ENCODE data around the gene RCAN1.
"Not testable (repeated sequence)": the region's sequence is repeated elsewhere in the genome, so short reads cannot be mapped to it uniquely, and the experiment has no call there.

RCAN1 gene

GRCh38 chr21:34571994-34572393 is 42.9 kb downstream of the RCAN1 start:
- Histone ChIP-seq H3K4me2 (peak overlapping the region in 2 of 11 experiments; percentile 4 to 31; a peak in 2 of 22 replicates), H4K20me1 (no peaks in the 10 kb centered on the region), H3K36me3 (peaks cover 9 to 36% (median 20%) of the 10 kb centered on the region in 11 experiments; a peak in 14 of 22 replicates), H3K9ac (no peak overlapping the region), H3K27me3 (no peaks in the 10 kb centered on the region), H3K9me3 (replicated peaks in 1 of 11) (peaks cover 43 to 61% (median 55%) of the 10 kb centered on the region in 11 experiments), H3K27ac (no peak overlapping the region), H3K4me3 (no peak overlapping the region), H3K4me1 (peaks cover 0 to 25% (median 7%) of the 10 kb centered on the region in 10 experiments; a peak in 15 of 20 replicates)
- no peak for TF ChIP-seq Cebpa-rat (IDR thresholded peaks at IDR 0.05)

GRCh38 chr21:34570313-34570712 is 44.6 kb downstream of the RCAN1 start:
- H4K20me1 ChIP-seq = no peaks in the 10 kb centered on the region
- H3K4me1 ChIP-seq = peaks cover 0 to 25% (median 7%) of the 10 kb centered on the region in 10 experiments; a peak in 15 of 20 replicates
- H3K9me3 ChIP-seq (replicated peaks in 1 of 11) = peaks cover 45 to 77% (median 61%) of the 10 kb centered on the region in 11 experiments
- H3K27ac ChIP-seq = no peak overlapping the region; a peak in 1 of 22 replicates
- no peak overlapping the region for H3K4me2 ChIP-seq
- TF ChIP-seq Cebpa-rat (IDR thresholded peaks at IDR 0.05) = no peak
- no peaks in the 10 kb centered on the region for H3K27me3 ChIP-seq
- no peak overlapping the region for H3K4me3 ChIP-seq
- no peak overlapping the region for H3K9ac ChIP-seq
- H3K36me3 ChIP-seq = peaks cover 9 to 51% (median 29%) of the 10 kb centered on the region in 11 experiments; a peak in 16 of 22 replicates

- H3K27ac ChIP-seq = no peak overlapping the region; a peak in 1 of 22 replicates
- no peak for TF ChIP-seq Cebpa-rat (IDR thresholded peaks at IDR 0.05)
- peaks cover 45 to 85% (median 66%) of the 10 kb centered on the region in 11 experiments for H3K9me3 ChIP-seq (replicated peaks in 1 of 11)
- H3K4me3 ChIP-seq = no peak overlapping the region
- peaks cover 0 to 30% (median 6%) of the 10 kb centered on the region in 10 experiments; a peak in 12 of 20 replicates for H3K4me1 ChIP-seq
- no peaks in the 10 kb centered on the region for H3K27me3 ChIP-seq
- no peak overlapping the region for H3K4me2 ChIP-seq
- peaks cover 9 to 51% (median 29%) of the 10 kb centered on the region in 11 experiments; a peak in 16 of 22 replicates for H3K36me3 ChIP-seq
- H4K20me1 ChIP-seq = no peaks in the 10 kb centered on the region
- no peak overlapping the region for H3K9ac ChIP-seq
Observed at GRCh38 chr21:34569381-34569979, 45.4 kb downstream of the RCAN1 start.

DNA sequence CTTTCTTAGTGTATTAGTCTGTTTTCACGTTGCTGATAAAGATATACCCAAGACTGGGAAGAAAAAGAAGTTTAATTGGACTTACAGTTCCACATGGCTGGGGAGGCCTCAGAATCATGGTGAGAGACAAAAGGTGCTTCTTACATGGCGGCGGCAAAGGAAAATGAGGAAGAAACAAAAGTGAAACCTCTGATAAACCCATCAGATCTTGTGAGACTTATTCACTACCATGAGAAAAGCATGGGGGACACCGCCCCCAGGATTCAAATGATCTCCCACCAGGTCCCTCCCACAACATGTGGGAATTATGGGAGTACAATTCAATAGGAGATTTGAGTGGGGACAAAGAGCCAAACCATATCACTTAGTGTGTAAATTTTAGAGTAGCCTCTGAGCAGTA is 46.1 kb downstream of the RCAN1 start:
- H3K4me3 ChIP-seq, H3K27ac ChIP-seq, H3K27me3 ChIP-seq, H4K20me1 ChIP-seq, H3K4me2 ChIP-seq, H3K9ac ChIP-seq: not testable (repeated sequence)
- peaks cover 9 to 51% (median 29%) of the 10 kb centered on the region in 11 experiments; a peak in 16 of 22 replicates for H3K36me3 ChIP-seq
- peaks cover 52 to 92% (median 73%) of the 10 kb centered on the region in 11 experiments for H3K9me3 ChIP-seq (replicated peaks in 1 of 11)
- peaks cover 0 to 36% (median 6%) of the 10 kb centered on the region in 10 experiments; a peak in 12 of 20 replicates for H3K4me1 ChIP-seq

GRCh38 chr21:34567604-34568155 is 47.2 kb downstream of the RCAN1 start:
- Histone ChIP-seq H3K9ac (no peak overlapping the region), H3K36me3 (peaks cover 9 to 44% (median 29%) of the 10 kb centered on the region in 11 experiments; a peak in 16 of 22 replicates), H3K4me2 (no peak overlapping the region), H3K4me1 (peaks cover 0 to 26% (median 3%) of the 10 kb centered on the region in 10 experiments; a peak in 12 of 20 replicates), H4K20me1 (no peaks in the 10 kb centered on the region), H3K4me3 (no peak overlapping the region), H3K27me3 (no peaks in the 10 kb centered on the region), H3K27ac (no peak overlapping the region), H3K9me3 (replicated peaks in 1 of 11) (peaks cover 50 to 94% (median 69%) of the 10 kb centered on the region in 11 experiments)
- no peak for TF ChIP-seq Cebpa-rat (IDR thresholded peaks at IDR 0.05)

GRCh38 chr21:34565238-34565637 is 49.7 kb downstream of the RCAN1 start:
- no peak overlapping the region for H3K9ac ChIP-seq
- H3K4me3 ChIP-seq = no peak overlapping the region
- H3K27me3 ChIP-seq = no peaks in the 10 kb centered on the region
- H3K4me2 ChIP-seq = peak overlapping the region in 3 of 11 experiments; percentile 2 to 17 (median 8); a peak in 2 of 22 replicates
- peaks cover 31 to 82% (median 52%) of the 10 kb centered on the region in 11 experiments for H3K9me3 ChIP-seq (replicated peaks in 1 of 11)
- TF ChIP-seq Cebpa-rat (IDR thresholded peaks at IDR 0.05) = no peak
- H3K4me1 ChIP-seq = peaks cover 0 to 19% (median 2%) of the 10 kb centered on the region in 10 experiments; a peak in 9 of 20 replicates
- H3K27ac ChIP-seq = no peak overlapping the region
- peaks cover 7 to 34% (median 23%) of the 10 kb centered on the region in 11 experiments; a peak in 14 of 22 replicates for H3K36me3 ChIP-seq
- H4K20me1 ChIP-seq = no peaks in the 10 kb centered on the region

DNA sequence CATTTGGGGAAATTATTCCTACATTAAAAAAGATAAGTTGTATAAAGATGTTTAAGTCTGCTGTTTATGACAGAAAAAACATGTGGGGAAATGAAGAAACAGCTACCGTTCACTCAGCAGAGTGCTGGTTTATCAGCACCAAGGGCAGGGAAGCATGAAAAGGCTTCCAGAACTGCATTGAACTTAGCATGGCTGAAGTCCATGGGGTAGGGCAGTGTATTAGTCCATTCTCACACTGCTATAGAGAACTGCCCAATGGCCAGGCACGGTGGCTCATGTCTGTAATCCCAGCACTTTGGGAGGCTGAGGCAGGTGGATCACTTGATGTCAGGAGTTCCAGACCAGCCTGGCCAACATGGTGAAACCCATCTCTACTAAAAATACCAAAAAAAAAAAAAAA is 51.5 kb downstream of the RCAN1 start:
- H3K4me3 ChIP-seq, H3K27ac ChIP-seq, H3K4me2 ChIP-seq, H4K20me1 ChIP-seq, H3K9ac ChIP-seq, H3K27me3 ChIP-seq: not testable (repeated sequence)
- Histone ChIP-seq H3K36me3 (peaks cover 0 to 27% (median 17%) of the 10 kb centered on the region in 11 experiments; a peak in 13 of 22 replicates), H3K9me3 (replicated peaks in 1 of 11) (peaks cover 15 to 64% (median 34%) of the 10 kb centered on the region in 11 experiments; a peak in 20 of 22 replicates), H3K4me1 (peaks cover 0 to 19% (median 2%) of the 10 kb centered on the region in 10 experiments; a peak in 7 of 20 replicates)

- peaks cover 0 to 21% (median 12%) of the 10 kb centered on the region in 11 experiments; a peak in 10 of 22 replicates for H3K36me3 ChIP-seq
- H3K4me1 ChIP-seq = peaks cover 0 to 19% (median 2%) of the 10 kb centered on the region in 10 experiments; a peak in 6 of 20 replicates
- H3K9ac ChIP-seq = no peak overlapping the region
- H3K4me2 ChIP-seq = no peak overlapping the region
- peaks cover 6 to 51% (median 23%) of the 10 kb centered on the region in 11 experiments; a peak in 19 of 22 replicates for H3K9me3 ChIP-seq (replicated peaks in 1 of 11)
- H3K27ac ChIP-seq = no peak overlapping the region
- H4K20me1 ChIP-seq = no peaks in the 10 kb centered on the region
- H3K27me3 ChIP-seq = no peaks in the 10 kb centered on the region
- no peak for TF ChIP-seq Cebpa-rat (IDR thresholded peaks at IDR 0.05)
- H3K4me3 ChIP-seq = no peak overlapping the region
Observed at GRCh38 chr21:34561806-34562205, 53.1 kb downstream of the RCAN1 start.

DNA sequence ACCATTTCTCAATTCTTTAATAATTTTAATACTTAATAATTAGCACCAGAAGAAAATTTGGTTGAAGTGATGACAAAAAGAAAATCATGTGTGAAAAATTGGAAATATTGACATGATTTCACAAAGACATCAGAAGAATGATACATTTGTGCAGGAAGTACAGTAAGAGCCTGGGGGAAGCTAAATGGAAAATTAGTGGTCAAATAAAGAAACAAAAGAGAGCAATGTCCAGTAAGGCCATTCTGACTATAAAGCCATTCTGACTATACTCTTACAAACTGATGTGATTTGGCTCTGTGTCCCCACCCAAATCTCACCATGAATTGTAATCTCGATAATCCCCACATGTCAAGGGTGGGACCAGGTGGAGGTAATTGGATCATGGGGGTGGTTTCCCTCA is 54.3 kb downstream of the RCAN1 start:
- Histone ChIP-seq H4K20me1 (no peaks in the 10 kb centered on the region), H3K27ac (no peak overlapping the region), H3K9me3 (replicated peaks in 1 of 11) (peaks cover 12 to 48% (median 22%) of the 10 kb centered on the region in 11 experiments; a peak in 20 of 22 replicates), H3K4me1 (peaks cover 0 to 17% (median 2%) of the 10 kb centered on the region in 10 experiments; a peak in 6 of 20 replicates), H3K4me3 (no peak overlapping the region), H3K4me2 (no peak overlapping the region), H3K36me3 (peaks cover 0 to 11% (median 3%) of the 10 kb centered on the region in 11 experiments; a peak in 3 of 22 replicates), H3K27me3 (no peaks in the 10 kb centered on the region), H3K9ac (no peak overlapping the region)
- no peak for TF ChIP-seq Cebpa-rat (IDR thresholded peaks at IDR 0.05)

All from BLaER1 treated with 17β-estradiol and CSF1 and Interleukin-3, amounts not matched to agents 10 nM and 100 nM (cell line).